ENCODE data around the gene PDGFC.

GRCh38 chr4:156771171-156771837 lies 200.3 kb downstream of the PDGFC start:
- no peak for TF ChIP-seq CTCF (IDR thresholded peaks at IDR 0.05)
- no peak for TF ChIP-seq POLR2A (IDR thresholded peaks at IDR 0.05)
